Lower lobe of right lung (tissue), 2 donors: ENCODE results near the gene KIRREL3. TPM values are rescaled to one million over a fixed set of nuclear protein-coding genes. Genes with fewer than 3 reads are reported as not detected.
"Not testable (repeated sequence)": the region's sequence is repeated elsewhere in the genome, so short reads cannot be mapped to it uniquely, and the experiment has no call there.

ENCODE experiments used
- ATAC-seq, 2 donors: fragments of 200-7000 bp; cut with Tn5 transposase; one replicate each; pipeline ENCODE4 v1.9.1; 2020 to 2022; ENCODE audit warnings: mild to moderate bottlenecking in 2 of 2, moderate library complexity in 2 of 2
- DNase-seq: peaks from one replicate; pipeline ENCODE4 v3.0.0-alpha.2; 2020
- H3K27ac ChIP-seq: fragments of 200-600 bp; one replicate; pipeline ENCODE4 v1.8.0; 2022
- H3K27me3 ChIP-seq: fragments of 200-600 bp; one replicate; pipeline ENCODE4 v1.8.0; 2022; ENCODE audit warnings: low read depth
- H3K36me3 ChIP-seq: fragments of 200-600 bp; one replicate; pipeline ENCODE4 v1.8.0; 2022; ENCODE audit warnings: mild to moderate bottlenecking
- H3K4me1 ChIP-seq: fragments of 200-600 bp; one replicate; pipeline ENCODE4 v1.8.0; 2022
- H3K4me3 ChIP-seq: fragments of 200-600 bp; one replicate; pipeline ENCODE4 v1.8.0; 2022; ENCODE audit warnings: mild to moderate bottlenecking
- H3K9me3 ChIP-seq: fragments of 200-600 bp; one replicate; pipeline ENCODE4 v1.8.0; 2022
- intact Hi-C: fragments of 100-400 bp; cut with DNase I; formaldehyde crosslinking; loops from one replicate; pipeline ENCODE4 v1.11.0; 2022
- total RNA-seq: library from RNA; stranded (reverse); fragmentation: NEBNext Ultra II Directional; extraction: Animal tissue kit (Norgen Biotek cat#: 25700); gene quantifications from one replicate; pipeline ENCODE4 v1.2.1, GENCODE V29; 2021
- TF ChIP-seq, protein P1 (sequence below): fragments of 200-600 bp; IDR thresholded peaks from one replicate; pipeline ENCODE4 v1.8.0; 2022; ENCODE audit warnings: antibody characterized with exemption, mild to moderate bottlenecking
- donor health status: DM: no; HTN: yes; CAD: no; lungs with severe emphysema.

Gene KIRREL3
- total RNA-seq, 1 donor from 2014 or later, result 0.15 TPM

- H3K9me3 ChIP-seq, H3K4me3 ChIP-seq, DNase-seq, H3K27me3 ChIP-seq, H3K27ac ChIP-seq, H3K36me3 ChIP-seq, intact Hi-C loops: not testable (repeated sequence)
- H3K4me1 ChIP-seq, result peaks cover 25% of the 10 kb centered on the region
- ATAC-seq, result peak in 1 of 2 donors; percentile 41
Measured at GRCh38 chr11:126394634-126395072, 605.9 kb downstream of the KIRREL3 start.

DNA sequence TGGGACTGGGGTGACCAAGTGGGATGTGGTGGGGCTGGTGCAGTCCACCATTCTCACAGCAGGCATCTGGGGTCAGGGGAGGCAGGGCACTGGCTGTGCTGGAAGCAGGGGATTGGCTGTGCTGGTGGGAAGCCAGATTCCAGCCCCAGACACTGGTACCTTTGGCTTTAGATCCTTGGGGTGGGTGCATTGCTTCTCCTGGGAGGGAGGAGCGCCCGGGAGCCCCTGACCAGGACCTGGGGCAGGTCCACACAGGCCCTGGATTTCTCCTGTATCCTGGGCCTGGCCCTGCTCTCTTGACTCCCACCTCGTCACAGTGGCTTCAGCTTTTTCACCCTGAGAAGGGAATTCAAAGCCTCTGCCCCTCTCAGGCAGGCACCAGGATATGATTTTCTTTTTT, 606.5 kb downstream of the KIRREL3 start:
- Histone ChIP-seq H3K27me3 (no peaks in the 10 kb centered on the region), H3K9me3 (no peaks in the 10 kb centered on the region), H3K36me3 (no peaks in the 10 kb centered on the region), H3K27ac (no peak overlapping the region), H3K4me1 (peaks cover 25% of the 10 kb centered on the region), H3K4me3 (no peak overlapping the region)
- intact Hi-C loops, result no loop called here
- no peak for DNase-seq
- ATAC-seq, result no peak
- TF ChIP-seq, protein P1, sequence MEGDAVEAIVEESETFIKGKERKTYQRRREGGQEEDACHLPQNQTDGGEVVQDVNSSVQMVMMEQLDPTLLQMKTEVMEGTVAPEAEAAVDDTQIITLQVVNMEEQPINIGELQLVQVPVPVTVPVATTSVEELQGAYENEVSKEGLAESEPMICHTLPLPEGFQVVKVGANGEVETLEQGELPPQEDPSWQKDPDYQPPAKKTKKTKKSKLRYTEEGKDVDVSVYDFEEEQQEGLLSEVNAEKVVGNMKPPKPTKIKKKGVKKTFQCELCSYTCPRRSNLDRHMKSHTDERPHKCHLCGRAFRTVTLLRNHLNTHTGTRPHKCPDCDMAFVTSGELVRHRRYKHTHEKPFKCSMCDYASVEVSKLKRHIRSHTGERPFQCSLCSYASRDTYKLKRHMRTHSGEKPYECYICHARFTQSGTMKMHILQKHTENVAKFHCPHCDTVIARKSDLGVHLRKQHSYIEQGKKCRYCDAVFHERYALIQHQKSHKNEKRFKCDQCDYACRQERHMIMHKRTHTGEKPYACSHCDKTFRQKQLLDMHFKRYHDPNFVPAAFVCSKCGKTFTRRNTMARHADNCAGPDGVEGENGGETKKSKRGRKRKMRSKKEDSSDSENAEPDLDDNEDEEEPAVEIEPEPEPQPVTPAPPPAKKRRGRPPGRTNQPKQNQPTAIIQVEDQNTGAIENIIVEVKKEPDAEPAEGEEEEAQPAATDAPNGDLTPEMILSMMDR, result no peak

DNA sequence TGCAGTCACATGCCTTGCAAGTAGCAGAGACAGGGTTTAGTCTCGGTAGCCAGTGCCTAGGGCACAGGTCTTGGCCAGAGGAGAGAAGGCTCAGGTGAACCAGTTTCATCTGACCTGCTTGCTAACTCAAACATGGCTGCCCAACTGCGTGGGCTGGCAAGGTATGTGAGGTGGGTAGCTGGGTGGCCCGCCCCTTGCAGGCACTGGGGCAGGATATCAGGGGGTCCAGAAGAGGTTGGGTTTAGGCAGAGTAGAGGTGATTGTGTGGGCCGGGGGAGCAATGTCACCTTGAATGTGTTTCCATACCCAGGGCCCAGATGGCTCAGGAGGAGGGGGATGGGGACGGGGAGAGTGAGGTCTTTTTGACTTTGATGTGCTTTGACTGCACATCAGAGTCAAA, 607.4 kb downstream of the KIRREL3 start:
- no peak overlapping the region for H3K27ac ChIP-seq
- DNase-seq, result no peak
- H3K27me3 ChIP-seq, result no peaks in the 10 kb centered on the region
- no peaks in the 10 kb centered on the region for H3K36me3 ChIP-seq
- TF ChIP-seq, protein P1, result no peak
- intact Hi-C loops, result no loop called here
- ATAC-seq, result no peak
- H3K9me3 ChIP-seq, result no peaks in the 10 kb centered on the region
- H3K4me1 ChIP-seq, result peaks cover 25% of the 10 kb centered on the region
- H3K4me3 ChIP-seq, result no peak overlapping the region

DNA sequence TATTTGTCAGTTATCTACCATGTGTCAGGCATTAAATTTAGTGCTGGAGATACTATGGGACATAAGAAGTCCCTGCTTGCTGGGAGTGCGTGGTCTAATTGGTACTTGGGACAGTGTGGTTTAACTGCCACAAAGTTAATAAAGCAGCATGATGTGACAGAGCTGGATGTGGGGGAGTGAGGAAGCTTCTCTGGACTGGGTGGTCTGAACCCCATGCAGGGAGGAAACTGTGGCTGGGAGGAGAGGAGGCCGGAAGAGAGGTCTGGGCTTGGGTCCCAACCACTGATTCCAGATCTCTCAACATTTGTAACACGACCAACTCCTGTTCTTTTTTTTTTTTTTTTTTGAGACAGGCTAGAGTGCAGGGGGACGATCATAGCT, 607.9 kb downstream of the KIRREL3 start:
- ATAC-seq (no peak), DNase-seq (no peak)
- Histone ChIP-seq H3K4me3 (no peak overlapping the region), H3K36me3 (no peaks in the 10 kb centered on the region), H3K27ac (no peak overlapping the region), H3K27me3 (no peaks in the 10 kb centered on the region), H3K4me1 (peaks cover 25% of the 10 kb centered on the region), H3K9me3 (no peaks in the 10 kb centered on the region)
- intact Hi-C loops, result no loop called here
- TF ChIP-seq, protein P1, result no peak

DNA sequence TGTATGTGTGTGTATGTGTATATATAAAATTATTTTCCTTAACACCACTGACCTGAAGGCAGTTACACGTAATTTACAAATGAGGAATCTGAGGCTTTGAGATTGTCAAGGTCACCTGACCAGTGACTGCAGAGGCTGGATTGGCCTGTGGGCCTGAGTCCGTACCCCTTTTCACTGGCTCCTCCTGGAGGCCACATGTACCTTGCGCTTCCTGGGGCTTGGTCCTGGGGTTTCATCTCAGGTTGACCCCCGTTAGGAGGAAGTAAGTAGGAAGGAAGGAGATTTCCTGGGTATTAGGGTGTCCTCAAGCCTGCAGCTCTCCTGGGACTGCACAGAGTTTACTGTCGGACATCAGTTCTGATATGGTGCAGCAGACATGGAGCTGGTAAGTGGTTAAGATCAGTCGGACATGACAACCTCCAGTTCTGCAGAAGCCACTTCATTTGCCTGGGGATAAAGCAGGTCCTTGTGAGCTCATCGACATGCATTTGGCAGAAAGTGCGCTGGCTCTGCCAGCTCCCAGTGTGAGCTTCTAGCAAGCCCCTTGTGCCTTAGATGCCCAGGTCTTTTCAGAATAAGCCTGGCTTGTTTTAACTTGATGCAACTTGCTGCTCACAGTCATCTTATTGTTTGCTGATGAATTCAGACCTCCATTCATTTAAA, 608.5 kb downstream of the KIRREL3 start:
- peak overlapping the region; percentile 9 for H3K27ac ChIP-seq
- H3K36me3 ChIP-seq, result no peaks in the 10 kb centered on the region
- intact Hi-C loops, result no loop called here
- TF ChIP-seq, protein P1, result peak; percentile 11
- H3K4me3 ChIP-seq, result no peak overlapping the region
- DNase-seq (no peak), ATAC-seq (peak; percentile 26 to 42)
- H3K4me1 ChIP-seq, result peaks cover 27% of the 10 kb centered on the region
- no peaks in the 10 kb centered on the region for H3K27me3 ChIP-seq
- no peaks in the 10 kb centered on the region for H3K9me3 ChIP-seq

- Histone ChIP-seq H3K4me1 (peaks cover 34% of the 10 kb centered on the region), H3K4me3 (no peak overlapping the region), H3K36me3 (no peaks in the 10 kb centered on the region), H3K27me3 (no peaks in the 10 kb centered on the region), H3K9me3 (no peaks in the 10 kb centered on the region), H3K27ac (no peak overlapping the region)
- TF ChIP-seq, protein P1, result no peak
- intact Hi-C loops, result no loop called here
- DNase-seq (no peak), ATAC-seq (no peak)
Measured at GRCh38 chr11:126391286-126391954, 609.1 kb downstream of the KIRREL3 start.
